Erythroblast (primary cell): ENCODE results near the gene CD4.

Experiments
- GATA1 ChIP-seq: IDR thresholded peaks from 2 replicates; pipeline ENCODE4 v1.6.1; 2011; ENCODE audit warnings: low read depth, mild to moderate bottlenecking, control low read depth, low read length, moderate library complexity
- POLR2A ChIP-seq: IDR thresholded peaks from 2 replicates; pipeline ENCODE4 v1.6.1; 2011; ENCODE audit warnings: mild to moderate bottlenecking, low read length

GRCh38 chr12:6849976-6850560 is 60.7 kb downstream of the CD4 start:
- TF ChIP-seq POLR2A (no peak), GATA1 (no peak)
